Heart left ventricle (tissue), 16 donors: ENCODE data around the gene ATG2B. TPM values are rescaled to one million over a fixed set of nuclear protein-coding genes. Genes with fewer than 3 reads are reported as not detected.

ENCODE experiments used
- ATAC-seq, 4 donors: fragments of 200-7000 bp; cut with Tn5 transposase; one replicate each; pipeline ENCODE4 v1.9.1; 2020 to 2022; ENCODE audit warnings: moderate library complexity in 4 of 4, mild to moderate bottlenecking in 3 of 4, moderate number of reproducible peaks in 1 of 4
- DNase-seq, 5 donors: peaks; one replicate each; pipeline ENCODE4 v3.0.0-alpha.2; 2020
- H3K27ac ChIP-seq, 12 donors: fragments of 200-600 bp; sonication (generic) in 4 of 12; one replicate each; pipeline versions ENCODE4 v1.5.0 to v1.8.0; 2016 to 2022; ENCODE audit warnings: mild to moderate bottlenecking in 2 of 12
- H3K27me3 ChIP-seq, 9 donors: fragments of 200-600 bp; sonication (generic) in 2 of 9; one replicate each; pipeline versions ENCODE4 v1.5.1 to v1.8.0; 2016 to 2022; ENCODE audit warnings: mild to moderate bottlenecking in 3 of 9
- H3K36me3 ChIP-seq, 9 donors: fragments of 200-600 bp; sonication (generic) in 2 of 9; one replicate each; pipeline versions ENCODE4 v1.5.0 to v1.8.0; 2018 to 2022; ENCODE audit warnings: mild to moderate bottlenecking in 2 of 9
- H3K4me1 ChIP-seq, 12 donors: fragments of 200-600 bp; sonication (generic) in 4 of 12; one replicate each; pipeline versions ENCODE4 v1.5.0 to v1.8.0; 2016 to 2022; ENCODE audit warnings: mild to moderate bottlenecking in 3 of 12
- H3K4me3 ChIP-seq, 12 donors: fragments of 200-600 bp; sonication (generic) in 4 of 12; one replicate each; pipeline versions ENCODE4 v1.5.0 to v1.8.0; 2017 to 2022; ENCODE audit warnings: mild to moderate bottlenecking in 9 of 12, moderate library complexity in 4 of 12
- H3K9me3 ChIP-seq, 12 donors: fragments of 200-600 bp; sonication (generic) in 4 of 12; one replicate each; pipeline versions ENCODE4 v1.5.0 to v1.8.0; 2016 to 2022; ENCODE audit warnings: mild to moderate bottlenecking in 1 of 12
- CTCF ChIP-seq, 12 donors: fragments of 200-600 bp; sonication (generic) in 4 of 12; IDR thresholded peaks; one replicate each; pipeline versions ENCODE4 v1.5.0 to v1.8.0; 2018 to 2022; ENCODE audit warnings: antibody characterized with exemption in 12 of 12, mild to moderate bottlenecking in 5 of 12
- POLR2A ChIP-seq, 2 donors: fragments of 450-650 bp; IDR thresholded peaks; one replicate each; pipeline ENCODE4 v1.6.1; 2017; ENCODE audit warnings: antibody characterized with exemption in 2 of 2, mild to moderate bottlenecking in 2 of 2, moderate library complexity in 2 of 2
- WGBS, 4 donors: extraction: QIAGEN DNeasy Blood & Tissue Kit in 2 of 4; methylation state at CpG; one replicate each; pipeline versions ENCODE4 v1.1.5 to v1.1.7; 2013 to 2018; 5-methylcytosine and 5-hydroxymethylcytosine counted together
- intact Hi-C, 10 donors: fragments of 100-400 bp; cut with DNase I; formaldehyde crosslinking; loops; one replicate each; pipeline versions ENCODE4 v1.11.1 to v1.14.2; 2022
- polyA plus RNA-seq, 2 donors: library from polyadenylated mRNA; stranded (reverse); fragments of 200-250 nt; gene quantifications; one replicate each; pipeline ENCODE4 v1.2.3, GENCODE V29; 2013
- total RNA-seq, 9 donors: library from RNA; depleted of rRNA in 2 of 9; stranded (reverse); fragments of >200 nt in 2 of 9; fragmentation: NEBNext Ultra II Directional in 3 of 9; extraction: Animal tissue kit (Norgen Biotek cat#: 25700) in 3 of 9; gene quantifications; one replicate each; pipeline versions ENCODE4 v1.1.0 to v1.2.4, GENCODE V29; 2016 to 2023
- donor health status: ischemic (EF 13 %, LVEDD 7.1; RV severe dilation, severe dysfunction).
- donor health status: healthy with polysubstance abuse.
- donor health status: DM: no; HTN: yes; CAD: no.
- donor health status: DM: no; HTN: no; CAD: no.
- donor health status: ischemic (EF 25% LVEDD 6.9; RV normal size, moderate dysfunction).
- donor health status: ischemic (EF 25% LVEDD 5.7; RV mildly dilated, moderate dysfunction).
- donor health status: healthy.
- donor health status: DM: yes; HTN: yes; CAD: no.
- donor health status: ischemic (EF 35%, LVEDD 5.7; RV mildly dilated, moderate dysfunction).
- donor health status: nonischemic (EF 11% LVEDD 7.7; RV severe dilation, severe dysfunction).
- donor health status: DM: yes; HTN: yes; CAD: no.
- donor health status: PGD.
- donor health status: ischemic (EF 29% LVEDD 5.4; RV normal size, mild dysfunction).
- donor health status: nonischemic (EF 23%, LVEDD 6.1; RV moderate dilation, normal function).

The ATG2B gene
- total and polyA plus RNA-seq, 11 donors = 2.7 to 19.5 (median 15.6) TPM

- Histone ChIP-seq H3K27me3 (peaks cover 0 to 13% (median 0%) of the 10 kb centered on the region in 9 donors), H3K36me3 (no peaks in the 10 kb centered on the region), H3K27ac (no peak overlapping the region), H3K4me1 (peaks cover 0 to 16% (median 9%) of the 10 kb centered on the region in 12 donors), H3K9me3 (no peaks in the 10 kb centered on the region), H3K4me3 (no peak overlapping the region)
- ATAC-seq (no peak), DNase-seq (no peak)
- intact Hi-C loops = loop anchor here in 1 of 10 donors (5.0 kb wide), 1 partner anchor 862 kb away; no protein-coding TSS in a partner anchor
- WGBS, 4 donors = 86 to 95% (median 90%) methylated on average over 7 of the region's 7 CpGs
- no peak for TF ChIP-seq POLR2A (IDR thresholded peaks at IDR 0.05)
- no peak for TF ChIP-seq CTCF (IDR thresholded peaks at IDR 0.05)
These were observed 31.1 kb upstream of the ATG2B start for GRCh38 chr14:96394047-96394815.

- intact Hi-C loops = loop anchor here in 3 of 10 donors (2.0 to 5.0 kb wide), 3 partner anchors 30 to 861 kb away; partner anchors contain the start of genes ATG2B (in 1 of the 3) and GSKIP (in 1 of the 3)
- Histone ChIP-seq H3K36me3 (no peaks in the 10 kb centered on the region), H3K4me3 (no peak overlapping the region), H3K27ac (no peak overlapping the region), H3K9me3 (no peaks in the 10 kb centered on the region), H3K27me3 (peaks cover 0 to 13% (median 0%) of the 10 kb centered on the region in 9 donors), H3K4me1 (peaks cover 0 to 16% (median 9%) of the 10 kb centered on the region in 12 donors)
- WGBS, 4 donors = 52 to 83% (median 74%) methylated on average over 5 of the region's 5 CpGs
- TF ChIP-seq POLR2A (IDR thresholded peaks at IDR 0.05) (no peak), CTCF (IDR thresholded peaks at IDR 0.05) (no peak)
- no peak for DNase-seq
- no peak for ATAC-seq
These were observed 30.0 kb upstream of the ATG2B start for GRCh38 chr14:96393071-96393691.

GRCh38 chr14:96391293-96392118 is 28.4 kb upstream of the ATG2B start:
- Histone ChIP-seq H3K27ac (peak overlapping the region in 11 of 12 donors; percentile 3 to 81 (median 66)), H3K9me3 (no peaks in the 10 kb centered on the region), H3K4me1 (peaks cover 0 to 16% (median 9%) of the 10 kb centered on the region in 12 donors), H3K27me3 (peaks cover 0 to 13% (median 0%) of the 10 kb centered on the region in 9 donors), H3K4me3 (peak overlapping the region; percentile 53 to 88 (median 80)), H3K36me3 (peaks cover 0 to 11% (median 1%) of the 10 kb centered on the region in 9 donors)
- 0 to 1% (median 0%) methylated on average over 13 to 79 of the region's 79 CpGs for WGBS, 4 donors
- peak; percentile 96 to 99 (median 98) for ATAC-seq
- intact Hi-C loops = loop anchor here in 4 of 10 donors (1.0 to 5.0 kb wide), 5 partner anchors 27 to 859 kb away; partner anchors contain the start of genes ATG2B (in 2 of the 4) and GSKIP (in 2 of the 4)
- TF ChIP-seq POLR2A (IDR thresholded peaks at IDR 0.05) (no peak), CTCF (IDR thresholded peaks at IDR 0.05) (no peak)
- peak; percentile 95 to 100 (median 97) for DNase-seq
